ENCODE measurements around the gene ERRFI1.
"Not testable (repeated sequence)": the region's sequence is repeated elsewhere in the genome, so short reads cannot be mapped to it uniquely, and the experiment has no call there.

The ERRFI1 gene

DNA sequence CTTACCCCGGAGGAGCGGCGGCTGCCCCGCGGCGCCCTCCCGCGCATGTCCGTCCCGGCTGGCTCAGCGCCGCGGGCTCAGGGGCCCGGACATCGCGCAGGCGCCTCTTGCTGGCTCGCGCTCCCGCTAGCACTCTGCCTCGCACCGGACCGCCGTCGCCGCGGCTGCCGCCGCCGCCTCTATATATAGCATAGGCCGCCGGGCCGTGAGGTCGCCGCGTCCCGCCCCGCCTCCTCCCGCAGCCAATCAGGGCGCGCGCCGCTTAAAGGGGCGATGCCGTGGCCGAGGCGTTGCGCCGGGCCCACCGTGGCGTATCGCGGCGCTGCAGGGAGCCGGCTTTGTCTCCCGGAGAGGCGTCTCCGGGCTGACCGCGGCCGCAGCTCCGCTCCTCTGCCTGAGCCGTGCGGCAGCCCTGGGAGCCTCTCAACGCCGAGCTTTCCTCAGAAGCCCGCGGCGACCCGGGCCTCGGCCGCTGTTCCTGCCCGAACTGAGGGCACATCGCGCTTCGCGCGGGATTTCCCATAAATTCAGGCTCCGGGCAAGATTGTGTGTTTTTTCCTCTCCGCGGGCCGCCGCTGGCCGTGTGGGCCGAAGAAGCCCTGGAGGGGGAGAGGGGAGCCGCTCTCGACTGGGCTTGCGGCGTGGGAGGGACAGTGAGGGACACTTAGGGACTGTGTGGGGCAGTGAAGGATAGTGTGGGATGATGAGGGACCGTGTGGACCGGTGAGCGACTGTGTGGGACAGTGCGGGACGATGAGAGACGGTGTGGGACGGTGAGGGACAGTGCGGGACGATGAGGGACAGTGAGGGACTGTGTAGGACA is at the start of gene ERRFI1:
Gene ERRFI1, minus strand, starts transcription at position 157 of the 823 bp plus-strand sequence. CDS start 10,690 bp downstream, outside the sequence.
- DNase-seq: peak; percentile 85

- no peak for DNase-seq
Observed at GRCh38 chr1:8075511-8076051, 49.5 kb upstream of the ERRFI1 start.

- DNase-seq: no peak
Observed at GRCh38 chr1:8073112-8073855, 47.2 kb upstream of the ERRFI1 start.

- DNase-seq: no peak
Observed at GRCh38 chr1:8070381-8070811, 44.3 kb upstream of the ERRFI1 start.

DNA sequence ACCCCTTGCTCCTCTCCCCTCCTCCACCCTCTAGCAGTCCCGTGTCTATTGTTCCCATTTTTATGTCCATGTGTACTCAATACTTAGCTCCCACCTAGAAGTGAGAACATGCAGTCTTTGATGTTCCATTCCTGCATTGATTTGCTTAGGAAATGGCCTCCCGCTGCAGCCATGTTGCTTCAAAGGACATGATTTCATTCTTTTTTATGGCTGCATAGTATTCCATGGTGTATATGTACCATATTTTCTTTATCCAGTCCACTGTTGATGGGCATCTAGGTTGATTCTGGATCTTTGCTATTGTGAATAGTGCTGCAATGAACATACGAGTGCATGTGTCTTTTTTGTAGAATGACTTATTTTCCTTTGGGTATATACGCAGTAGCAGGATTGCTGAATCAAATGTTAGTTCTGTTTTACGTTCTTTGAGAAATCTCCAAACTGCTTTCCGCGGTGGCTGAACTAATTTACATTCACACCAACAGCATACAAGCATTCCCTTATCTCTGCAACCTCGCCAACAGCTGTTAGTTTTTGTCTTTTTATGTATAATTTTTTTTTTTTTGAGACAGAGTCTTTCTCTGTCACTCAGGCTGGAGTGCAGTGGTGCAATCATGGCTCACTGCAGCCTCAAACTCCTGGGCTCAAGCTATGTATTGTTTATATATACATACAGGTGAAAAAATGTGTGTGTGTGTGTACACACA is 43.7 kb upstream of the ERRFI1 start:
- DNase-seq: not testable (repeated sequence)

DNA sequence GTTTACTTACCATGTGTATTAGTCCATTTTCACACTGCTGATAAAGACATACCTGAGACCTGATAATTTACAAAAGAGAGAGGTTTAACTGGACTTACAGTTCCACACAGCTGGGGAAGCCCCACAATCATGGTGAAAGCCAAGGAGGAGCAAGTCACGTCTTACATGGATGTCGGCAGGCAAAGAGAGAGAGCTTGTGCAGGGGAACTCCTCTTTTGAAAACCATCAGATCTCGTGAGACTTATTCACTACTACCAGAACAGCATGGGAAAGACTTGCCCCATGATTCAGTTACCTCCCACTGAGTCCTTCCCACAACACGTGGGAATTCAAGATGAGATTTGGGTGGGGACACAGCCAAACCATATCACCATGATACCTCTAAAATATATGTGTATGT is 39.3 kb upstream of the ERRFI1 start:
- no peak for DNase-seq

- DNase-seq: no peak
Observed at GRCh38 chr1:8063298-8064036, 37.4 kb upstream of the ERRFI1 start.

GRCh38 chr1:8062861-8063260 is 36.8 kb upstream of the ERRFI1 start:
- no peak for DNase-seq

DNA sequence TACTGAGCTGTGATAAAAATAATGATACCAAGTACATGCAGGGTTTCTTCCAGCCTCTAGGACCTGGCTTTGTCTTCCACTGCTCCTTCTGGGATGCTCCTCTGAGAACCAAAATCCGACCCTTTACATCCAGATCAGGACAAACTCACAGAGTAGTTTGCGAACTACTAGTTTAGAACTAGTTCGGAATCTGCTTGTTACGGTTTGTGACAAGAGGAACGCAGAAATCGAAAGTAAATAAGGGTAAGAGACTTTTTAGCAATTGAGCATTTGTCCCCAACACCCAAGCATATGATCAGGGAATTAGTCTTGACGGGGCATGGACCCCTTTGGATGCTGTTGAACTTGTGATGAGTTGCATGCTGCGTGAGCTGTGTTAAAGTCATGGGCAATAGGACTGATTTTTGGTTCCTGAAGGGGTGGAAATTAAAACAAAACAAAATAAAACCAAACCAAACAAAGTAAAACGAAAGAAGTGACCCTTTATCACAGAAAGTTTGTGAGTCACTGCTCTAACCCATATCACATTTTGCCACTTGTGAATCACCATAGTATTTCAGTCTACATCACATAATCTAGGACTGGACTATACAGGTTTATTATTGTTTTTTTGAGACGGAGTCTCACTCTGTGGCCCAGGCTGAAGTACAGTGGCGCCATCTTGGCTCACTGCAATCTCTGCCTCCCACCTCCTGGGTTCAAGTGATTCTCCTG is 35.7 kb upstream of the ERRFI1 start:
- DNase-seq: no peak

DNA sequence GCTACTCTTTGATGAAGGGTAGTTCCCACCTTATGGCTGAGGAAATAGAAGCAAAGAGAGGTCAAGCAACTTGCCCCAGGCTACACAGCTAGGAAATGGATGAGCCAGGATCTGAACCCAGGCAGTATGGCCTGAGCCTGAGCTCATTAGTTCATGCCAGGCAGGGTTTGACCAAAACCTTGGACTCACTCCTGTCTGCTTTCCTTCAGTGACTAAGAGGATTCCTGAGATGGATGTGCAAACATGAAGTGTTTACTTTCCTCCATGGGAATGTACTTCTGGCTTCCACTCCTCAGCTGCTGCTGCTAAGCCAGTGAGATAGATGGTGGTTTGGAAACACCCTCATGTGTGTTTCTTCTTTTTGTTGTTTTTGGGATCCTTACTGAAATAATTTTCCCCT is 35.1 kb upstream of the ERRFI1 start:
- no peak for DNase-seq

DNA sequence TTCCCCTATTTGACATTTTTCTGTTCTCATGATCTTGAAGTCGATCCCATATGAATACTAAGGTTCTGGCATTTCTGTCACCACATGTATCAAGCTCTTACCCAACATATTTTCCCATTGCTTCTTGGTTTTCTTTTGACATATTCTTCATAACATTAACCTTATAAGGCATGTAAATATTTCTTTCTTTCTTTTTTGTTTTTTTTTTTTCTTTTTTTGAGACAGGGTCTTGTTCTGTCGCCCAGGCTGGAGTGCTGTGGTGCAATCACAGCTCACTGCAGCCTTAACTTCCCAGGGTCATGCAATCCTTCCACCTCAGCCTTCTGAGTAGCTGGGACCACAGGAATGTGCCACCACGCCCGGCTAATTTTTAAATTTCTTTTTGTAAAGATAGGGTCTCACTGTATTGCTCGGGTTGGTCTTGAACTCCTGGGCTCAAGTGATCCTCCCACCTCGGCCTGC is 33.1 kb upstream of the ERRFI1 start:
- DNase-seq: no peak

- DNase-seq: not testable (repeated sequence)
Observed at GRCh38 chr1:8057779-8058178, 31.7 kb upstream of the ERRFI1 start.

GRCh38 chr1:8055973-8056372 is 29.9 kb upstream of the ERRFI1 start:
- DNase-seq: no peak

- no peak for DNase-seq
Observed at GRCh38 chr1:8053878-8054567, 27.9 kb upstream of the ERRFI1 start.

DNA sequence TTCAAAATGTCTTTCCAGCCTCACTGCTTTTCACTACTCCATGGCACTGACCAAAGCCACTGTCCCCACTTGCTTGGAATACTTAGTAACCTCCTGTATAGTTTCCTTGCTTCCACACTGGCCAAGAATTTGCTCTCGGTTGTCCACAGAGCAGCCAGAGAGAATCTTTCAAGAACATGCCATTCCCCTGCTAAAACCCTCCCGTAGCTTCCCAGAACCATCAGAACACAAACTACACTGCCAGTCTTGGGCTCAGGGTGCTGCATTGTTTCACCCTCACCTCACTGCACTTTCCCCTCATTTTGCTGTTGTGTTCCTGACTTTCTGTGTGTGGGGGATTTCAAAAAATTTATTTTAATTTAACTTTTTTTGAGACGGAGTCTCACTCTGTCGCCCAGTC is 25.5 kb upstream of the ERRFI1 start:
- no peak for DNase-seq

GRCh38 chr1:8049229-8049628 is 23.1 kb upstream of the ERRFI1 start:
- not testable (repeated sequence) for DNase-seq

- no peak for DNase-seq
Observed at GRCh38 chr1:8047686-8048445, 21.8 kb upstream of the ERRFI1 start.

DNA sequence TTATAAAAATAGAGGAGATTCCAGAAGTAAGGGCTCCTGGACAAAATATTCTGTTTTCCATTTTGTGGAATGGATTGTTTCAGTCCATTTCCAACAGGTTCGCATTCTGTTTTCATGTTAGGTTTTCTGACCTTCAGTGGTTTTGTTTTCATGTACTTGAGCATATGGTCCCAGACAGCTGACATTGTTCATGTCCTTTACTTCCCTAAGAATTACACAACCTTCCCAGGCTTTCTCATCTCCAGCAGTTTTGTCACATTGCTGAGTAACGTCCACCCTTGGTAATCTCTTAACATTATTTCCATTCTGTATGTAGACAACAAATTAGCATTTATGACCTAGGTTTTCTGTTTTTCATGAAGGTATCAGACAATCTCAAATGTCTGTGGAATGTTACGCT is 21.0 kb upstream of the ERRFI1 start:
- no peak for DNase-seq

DNA sequence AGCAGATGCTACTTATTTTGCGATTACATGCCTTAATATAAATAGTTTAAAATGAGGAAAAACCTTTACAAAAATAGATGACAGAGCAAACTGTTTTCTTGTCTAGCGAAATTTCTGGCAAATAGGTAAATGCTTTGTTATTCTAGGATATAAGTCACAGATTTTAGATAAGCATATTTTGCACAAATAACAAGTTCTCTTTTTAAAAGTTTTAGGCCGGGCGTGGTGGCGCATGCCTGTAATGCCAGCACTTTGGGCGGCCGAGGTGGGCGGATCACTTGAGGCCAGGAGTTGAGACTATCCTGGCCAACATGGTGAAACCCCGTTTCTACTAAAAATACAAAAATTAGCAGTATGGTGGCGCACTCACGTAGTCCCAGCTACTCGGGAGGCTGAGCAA is 20.3 kb upstream of the ERRFI1 start:
- DNase-seq: no peak

DNA sequence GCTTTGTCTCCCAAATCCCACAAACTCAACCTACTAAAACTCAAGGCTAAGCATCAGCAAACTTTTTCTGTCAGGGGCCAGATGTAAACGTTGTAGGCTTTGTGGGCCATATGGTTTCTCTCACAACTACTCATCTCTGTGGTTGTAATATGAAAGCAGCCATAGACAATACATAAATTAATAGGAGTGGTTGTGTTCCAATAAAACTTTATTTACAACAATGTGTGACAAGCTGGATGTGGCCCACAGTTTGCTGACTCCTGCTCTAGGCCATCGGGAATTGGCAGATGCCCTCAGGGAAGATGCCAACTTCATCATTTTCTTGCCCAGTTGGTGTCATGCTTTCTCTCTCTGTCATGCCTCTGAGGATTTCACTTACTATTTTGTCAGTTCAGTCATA is 17.5 kb upstream of the ERRFI1 start:
- DNase-seq: no peak

All from activated gamma-delta T cell treated with Interleukin-2 at 50 U/mL for 16 hours (primary cell).